Endodermal cell (in vitro differentiated cells): ENCODE measurements around the gene RAD51. TPM values are rescaled to one million over a fixed set of nuclear protein-coding genes. Genes with fewer than 3 reads are reported as not detected.
A peak's percentile ranks its signal among the peaks of the same experiment; 100 is the strongest.

Experiments used
- DNase-seq: peaks from one replicate; pipeline ENCODE4 v3.0.0-alpha.2; 2017
- H3K27ac ChIP-seq: 2 replicates; pipeline ENCODE4 v1.5.1; 2013; ENCODE audit warnings: mild to moderate bottlenecking, low read depth, low read length, moderate library complexity
- H3K27me3 ChIP-seq: 2 replicates; pipeline ENCODE4 v1.6.1; 2013; ENCODE audit warnings: mild to moderate bottlenecking, low read length, moderate library complexity; ENCODE audit not compliant: insufficient read depth, control insufficient read depth, poor library complexity, severe bottlenecking
- H3K36me3 ChIP-seq: 2 replicates; pipeline ENCODE4 v1.7.0; 2013; ENCODE audit warnings: mild to moderate bottlenecking, low read length, moderate library complexity; ENCODE audit not compliant: control insufficient read depth, insufficient read depth
- H3K4me1 ChIP-seq: one replicate; pipeline ENCODE4 v1.7.0; 2013; ENCODE audit warnings: low read length; ENCODE audit not compliant: control insufficient read depth, insufficient read depth
- H3K4me3 ChIP-seq: 2 replicates; pipeline ENCODE4 v1.5.1; 2013; ENCODE audit warnings: mild to moderate bottlenecking, low read length, moderate library complexity
- H3K9ac ChIP-seq: 2 replicates; pipeline ENCODE4 v1.6.1; 2013; ENCODE audit warnings: mild to moderate bottlenecking, low read length, moderate library complexity; ENCODE audit not compliant: poor library complexity, severe bottlenecking; ENCODE audit errors: extremely low read depth
- H3K9me3 ChIP-seq: 2 replicates; pipeline ENCODE4 v1.6.1; 2013; ENCODE audit warnings: mild to moderate bottlenecking, low read length, moderate library complexity; ENCODE audit not compliant: control insufficient read depth
- H3K27ac Mint-ChIP-seq: 2 replicates; pipeline ENCODE4 v1.8.0; 2020; ENCODE audit warnings: mixed read lengths
- H3K27me3 Mint-ChIP-seq: 2 replicates; pipeline ENCODE4 v1.8.0; 2021; ENCODE audit warnings: mild to moderate bottlenecking, mixed read lengths; ENCODE audit not compliant: insufficient read depth
- H3K36me3 Mint-ChIP-seq: 2 replicates; pipeline ENCODE4 v1.8.0; 2020; ENCODE audit warnings: low read depth, mixed read lengths
- H3K4me1 Mint-ChIP-seq: 2 replicates; pipeline ENCODE4 v1.8.0; 2020; ENCODE audit warnings: mixed read lengths
- H3K4me3 Mint-ChIP-seq: 2 replicates; pipeline ENCODE4 v1.8.0; 2020; ENCODE audit warnings: mild to moderate bottlenecking, moderate library complexity, mixed read lengths
- H3K9me3 Mint-ChIP-seq: 2 replicates; pipeline ENCODE4 v1.8.0; 2020; ENCODE audit warnings: mild to moderate bottlenecking, mixed read lengths
- WGBS, 2 experiments: methylation state at CpG; one replicate each; pipeline versions ENCODE4 v1.1.5 to v1.1.7; 2013; ENCODE audit warnings: missing lambda C conversion rate in 2 of 2, mixed read lengths in 1 of 2; ENCODE audit not compliant: insufficient coverage in 1 of 2, insufficient read length in 1 of 2; 5-methylcytosine and 5-hydroxymethylcytosine counted together
- total RNA-seq, 2 donors: library from RNA; stranded (reverse); fragmentation: NEBNext Ultra II Directional in 1 of 2; extraction: Animal tissue kit (Norgen Biotek cat#: 25700) in 1 of 2; gene quantifications; 2 replicates in 1 of 2; 3 replicates in 1 of 2; pipeline ENCODE4 v1.2.1, GENCODE V29; 2021
- TF ChIP-seq, protein P1 (sequence below): fragments of 200-600 bp; sonication (generic); conservative IDR thresholded peaks from 2 replicates; pipeline ENCODE4 v1.5.0; 2021; ENCODE audit warnings: antibody characterized with exemption, mild to moderate bottlenecking

RAD51 gene
- total RNA-seq, 2 donors from 2014 or later, result 34.1 to 50.9 TPM

DNA sequence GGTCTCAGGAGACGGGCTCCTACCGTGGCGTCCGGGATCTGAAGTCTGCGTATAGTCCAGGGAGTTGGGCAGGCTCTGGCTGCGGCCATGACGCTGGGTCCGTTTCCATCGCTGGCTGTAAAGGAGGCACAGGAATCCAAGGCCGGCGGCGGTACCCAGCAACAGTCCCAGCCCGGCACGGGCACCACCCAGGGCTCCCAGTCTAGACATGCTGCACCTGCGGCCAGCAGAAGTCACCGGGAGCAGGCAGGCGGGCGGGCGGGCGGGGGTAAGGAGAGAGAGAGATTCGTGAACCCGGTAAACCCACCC is 59.6 kb downstream of the RAD51 start:
- Histone ChIP-seq H3K4me3 (peak overlapping the region; percentile 86), H3K27me3 (no peaks in the 10 kb centered on the region), H3K36me3 (peaks cover 33% of the 10 kb centered on the region), H3K9me3 (no peaks in the 10 kb centered on the region), H3K4me1 (no peaks in the 10 kb centered on the region), H3K9ac (peak overlapping the region; percentile 69), H3K27ac (peak overlapping the region; percentile 92)
- 4 to 9% methylated on average over 14 to 22 of the region's 22 CpGs for WGBS, 2 experiments
- H3K27me3 Mint-ChIP-seq, result no peaks in the 10 kb centered on the region
- peak overlapping the region; percentile 91 for H3K27ac Mint-ChIP-seq
- peaks cover 16% of the 10 kb centered on the region for H3K36me3 Mint-ChIP-seq
- H3K9me3 Mint-ChIP-seq, result no peaks in the 10 kb centered on the region
- peaks cover 9% of the 10 kb centered on the region for H3K4me1 Mint-ChIP-seq
- TF ChIP-seq, protein P1, sequence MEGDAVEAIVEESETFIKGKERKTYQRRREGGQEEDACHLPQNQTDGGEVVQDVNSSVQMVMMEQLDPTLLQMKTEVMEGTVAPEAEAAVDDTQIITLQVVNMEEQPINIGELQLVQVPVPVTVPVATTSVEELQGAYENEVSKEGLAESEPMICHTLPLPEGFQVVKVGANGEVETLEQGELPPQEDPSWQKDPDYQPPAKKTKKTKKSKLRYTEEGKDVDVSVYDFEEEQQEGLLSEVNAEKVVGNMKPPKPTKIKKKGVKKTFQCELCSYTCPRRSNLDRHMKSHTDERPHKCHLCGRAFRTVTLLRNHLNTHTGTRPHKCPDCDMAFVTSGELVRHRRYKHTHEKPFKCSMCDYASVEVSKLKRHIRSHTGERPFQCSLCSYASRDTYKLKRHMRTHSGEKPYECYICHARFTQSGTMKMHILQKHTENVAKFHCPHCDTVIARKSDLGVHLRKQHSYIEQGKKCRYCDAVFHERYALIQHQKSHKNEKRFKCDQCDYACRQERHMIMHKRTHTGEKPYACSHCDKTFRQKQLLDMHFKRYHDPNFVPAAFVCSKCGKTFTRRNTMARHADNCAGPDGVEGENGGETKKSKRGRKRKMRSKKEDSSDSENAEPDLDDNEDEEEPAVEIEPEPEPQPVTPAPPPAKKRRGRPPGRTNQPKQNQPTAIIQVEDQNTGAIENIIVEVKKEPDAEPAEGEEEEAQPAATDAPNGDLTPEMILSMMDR, result no peak
- peak overlapping the region; percentile 89 for H3K4me3 Mint-ChIP-seq
- peak; percentile 66 for DNase-seq

GRCh38 chr15:40754883-40755811 is 60.2 kb downstream of the RAD51 start, which contains the start of gene RMDN3:
Gene RMDN3, minus strand, starts transcription at chr15:40755254. Its CDS starts 471 bp downstream, at chr15:40754783.
- peak; percentile 98 for DNase-seq
- no peaks in the 10 kb centered on the region for H3K27me3 Mint-ChIP-seq
- peaks cover 13% of the 10 kb centered on the region for H3K36me3 Mint-ChIP-seq
- no peaks in the 10 kb centered on the region for H3K9me3 ChIP-seq
- peak within 1 kb of the TSS; percentile 92 for H3K27ac ChIP-seq
- peaks cover 28% of the 10 kb centered on the region for H3K36me3 ChIP-seq
- H3K9ac ChIP-seq, result peak within 1 kb of the TSS; percentile 79
- peak within 1 kb of the TSS; percentile 89 for H3K4me3 Mint-ChIP-seq
- no peaks in the 10 kb centered on the region for H3K9me3 Mint-ChIP-seq
- no peaks in the 10 kb centered on the region for H3K27me3 ChIP-seq
- no peaks in the 10 kb centered on the region for H3K4me1 ChIP-seq
- TF ChIP-seq, protein P1, result no peak
- H3K27ac Mint-ChIP-seq, result peak within 1 kb of the TSS; percentile 99
- H3K4me1 Mint-ChIP-seq, result peaks cover 9% of the 10 kb centered on the region
- H3K4me3 ChIP-seq, result peak within 1 kb of the TSS; percentile 86
- 3 to 6% methylated on average over 28 to 66 of the region's 66 CpGs for WGBS, 2 experiments

DNA sequence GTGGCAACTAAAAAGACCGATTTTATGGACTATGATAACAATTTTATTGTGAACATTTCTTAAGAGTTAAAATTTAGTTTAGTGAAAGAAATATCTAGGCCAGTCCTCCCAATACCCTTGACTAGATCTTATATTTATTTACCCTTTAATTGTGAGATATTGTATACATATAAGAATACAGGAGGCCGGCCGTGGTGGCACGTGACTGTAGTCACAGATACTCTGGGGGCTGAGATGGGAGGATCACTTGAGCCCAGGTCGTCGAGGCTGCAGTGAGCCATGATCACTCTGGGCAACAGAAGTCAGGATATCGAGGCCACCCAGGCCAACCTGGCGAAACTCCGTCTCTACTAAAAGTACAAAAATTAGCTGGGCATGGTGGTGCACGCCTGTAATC is 60.8 kb downstream of the RAD51 start:
- Histone ChIP-seq H3K9me3 (no peaks in the 10 kb centered on the region), H3K4me3 (peak overlapping the region; percentile 86), H3K27ac (peak overlapping the region; percentile 91), H3K36me3 (peaks cover 22% of the 10 kb centered on the region), H3K9ac (peak overlapping the region; percentile 79), H3K27me3 (no peaks in the 10 kb centered on the region), H3K4me1 (no peaks in the 10 kb centered on the region)
- no peaks in the 10 kb centered on the region for H3K9me3 Mint-ChIP-seq
- peaks cover 9% of the 10 kb centered on the region for H3K4me1 Mint-ChIP-seq
- peak overlapping the region; percentile 89 for H3K4me3 Mint-ChIP-seq
- peaks cover 7% of the 10 kb centered on the region for H3K36me3 Mint-ChIP-seq
- DNase-seq, result no peak
- TF ChIP-seq, protein P1, result no peak
- H3K27ac Mint-ChIP-seq, result peak overlapping the region; percentile 99
- no peaks in the 10 kb centered on the region for H3K27me3 Mint-ChIP-seq
- WGBS, 2 experiments, result 92 to 93% methylated on average over 2 to 10 of the region's 10 CpGs
